CD4-positive, alpha-beta T cell treated with Interleukin-10 for 1 hour (primary cell): Measurements from ENCODE around the gene TMEM250.

Source experiments
- DNase-seq: peaks from one replicate; pipeline ENCODE4 v3.0.0-alpha.2; 2020

Gene TMEM250

GRCh38 chr9:136081113-136081825 lies 37.4 kb downstream of the TMEM250 start:
- DNase-seq: no peak

GRCh38 chr9:136080716-136081112 lies 38.0 kb downstream of the TMEM250 start:
- DNase-seq: no peak

- DNase-seq: no peak
Measured at GRCh38 chr9:136079916-136080246, 38.8 kb downstream of the TMEM250 start.

- no peak for DNase-seq
Measured at GRCh38 chr9:136079211-136079915, 39.3 kb downstream of the TMEM250 start.

GRCh38 chr9:136078498-136079011 lies 40.1 kb downstream of the TMEM250 start:
- DNase-seq: no peak

GRCh38 chr9:136078024-136078423 lies 40.7 kb downstream of the TMEM250 start:
- no peak for DNase-seq

GRCh38 chr9:136077491-136077890 lies 41.2 kb downstream of the TMEM250 start:
- DNase-seq: no peak

GRCh38 chr9:136075881-136076678 lies 42.6 kb downstream of the TMEM250 start:
- no peak for DNase-seq

GRCh38 chr9:136075134-136075841 lies 43.4 kb downstream of the TMEM250 start:
- DNase-seq: no peak

- DNase-seq: no peak
Measured at GRCh38 chr9:136074706-136075105, 44.0 kb downstream of the TMEM250 start.
